IgD-negative memory B cell (primary cell): Measurements from ENCODE around the gene CHIT1. TPM values are rescaled to one million over a fixed set of nuclear protein-coding genes. Genes with fewer than 3 reads are reported as not detected.
A peak's percentile ranks its signal among the peaks of the same experiment; 100 is the strongest.

ENCODE experiments used
- H3K27ac Mint-ChIP-seq, 3 donors: one replicate each; pipeline ENCODE4 v1.8.0; 2020 to 2022; ENCODE audit warnings: mild to moderate bottlenecking in 3 of 3, mixed read lengths in 3 of 3, moderate library complexity in 1 of 3
- H3K27me3 Mint-ChIP-seq: one replicate; pipeline ENCODE4 v1.8.0; 2021; ENCODE audit warnings: mixed read lengths
- H3K36me3 Mint-ChIP-seq: one replicate; pipeline ENCODE4 v1.8.0; 2020; ENCODE audit warnings: mild to moderate bottlenecking, mixed read lengths
- H3K4me1 Mint-ChIP-seq, 3 donors: one replicate each; pipeline ENCODE4 v1.8.0; 2020 to 2022; ENCODE audit warnings: mixed read lengths in 3 of 3, mild to moderate bottlenecking in 1 of 3
- H3K4me3 Mint-ChIP-seq, 4 donors: one replicate each; pipeline ENCODE4 v1.8.0; 2020 to 2022; ENCODE audit warnings: mild to moderate bottlenecking in 4 of 4, mixed read lengths in 4 of 4, moderate library complexity in 3 of 4
- H3K9me3 Mint-ChIP-seq, 3 donors: one replicate each; pipeline ENCODE4 v1.8.0; 2020 to 2021; ENCODE audit warnings: mixed read lengths in 3 of 3, mild to moderate bottlenecking in 1 of 3
- polyA plus RNA-seq: library from polyadenylated mRNA; unstranded; fragments of 300-500 nt; fragmentation: Illumina TruSeq; gene quantifications from one replicate; pipeline ENCODE4 v1.2.3, GENCODE V29; 2021

Gene CHIT1
- polyA plus RNA-seq, 1 donor from 2014 or later = 0.75 TPM

DNA sequence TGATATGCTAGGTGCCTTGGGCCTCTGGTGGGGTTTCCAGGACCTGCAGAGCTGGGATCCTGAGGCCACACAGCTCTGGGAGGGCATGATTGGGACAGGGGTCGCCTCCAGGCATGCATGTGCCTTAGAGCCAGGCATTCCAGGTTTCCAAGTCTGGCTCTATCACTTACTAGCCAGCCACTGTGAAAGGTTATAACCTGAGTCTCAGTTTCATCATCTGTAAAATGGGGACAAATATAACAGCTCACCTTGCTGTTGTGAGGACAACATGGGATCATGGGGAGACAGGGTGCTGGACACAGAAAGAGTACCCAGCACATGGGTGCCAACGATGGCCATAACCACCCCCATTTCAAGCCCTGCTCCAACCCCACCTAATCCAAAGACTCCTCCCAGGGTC lies 45.6 kb downstream of the CHIT1 start:
- H3K4me3 Mint-ChIP-seq = no peak overlapping the region
- no peaks in the 10 kb centered on the region for H3K9me3 Mint-ChIP-seq
- no peak overlapping the region for H3K27ac Mint-ChIP-seq
- H3K27me3 Mint-ChIP-seq = peaks cover 6% of the 10 kb centered on the region
- H3K36me3 Mint-ChIP-seq = no peaks in the 10 kb centered on the region
- peaks cover 0 to 1% (median 0%) of the 10 kb centered on the region in 3 donors for H3K4me1 Mint-ChIP-seq

DNA sequence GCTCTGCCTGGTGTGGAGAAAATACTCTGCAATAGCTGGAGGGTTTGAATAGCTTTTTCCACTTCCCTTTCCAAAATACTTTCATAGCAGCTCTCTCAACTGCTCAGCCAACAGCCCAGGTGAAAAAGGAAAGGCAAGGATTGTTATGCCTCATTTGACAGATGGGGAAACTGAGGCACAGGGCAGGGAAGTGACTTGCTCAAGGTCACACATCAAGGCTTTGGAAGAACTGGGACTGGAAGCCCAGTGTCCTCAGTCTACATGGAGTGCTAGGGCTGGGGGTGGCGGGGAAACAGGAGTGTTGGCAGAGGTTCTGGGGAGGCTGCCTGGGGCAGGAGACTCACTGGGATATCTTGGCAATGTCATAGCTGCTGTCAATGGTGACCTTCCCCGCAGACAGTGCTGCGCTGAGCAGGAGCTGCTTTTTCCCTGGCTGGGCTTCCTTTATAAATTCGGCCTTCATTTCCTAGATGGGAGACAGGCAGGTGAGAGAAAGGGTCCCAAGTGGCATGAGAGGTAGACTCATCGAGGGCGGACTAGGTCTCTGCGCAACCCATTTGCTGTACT lies 47.0 kb downstream of the CHIT1 start:
- no peak overlapping the region for H3K27ac Mint-ChIP-seq
- H3K4me1 Mint-ChIP-seq = peaks cover 0 to 2% (median 0%) of the 10 kb centered on the region in 3 donors
- H3K4me3 Mint-ChIP-seq = no peak overlapping the region
- H3K9me3 Mint-ChIP-seq = no peaks in the 10 kb centered on the region
- H3K36me3 Mint-ChIP-seq = no peaks in the 10 kb centered on the region
- peaks cover 9% of the 10 kb centered on the region for H3K27me3 Mint-ChIP-seq

DNA sequence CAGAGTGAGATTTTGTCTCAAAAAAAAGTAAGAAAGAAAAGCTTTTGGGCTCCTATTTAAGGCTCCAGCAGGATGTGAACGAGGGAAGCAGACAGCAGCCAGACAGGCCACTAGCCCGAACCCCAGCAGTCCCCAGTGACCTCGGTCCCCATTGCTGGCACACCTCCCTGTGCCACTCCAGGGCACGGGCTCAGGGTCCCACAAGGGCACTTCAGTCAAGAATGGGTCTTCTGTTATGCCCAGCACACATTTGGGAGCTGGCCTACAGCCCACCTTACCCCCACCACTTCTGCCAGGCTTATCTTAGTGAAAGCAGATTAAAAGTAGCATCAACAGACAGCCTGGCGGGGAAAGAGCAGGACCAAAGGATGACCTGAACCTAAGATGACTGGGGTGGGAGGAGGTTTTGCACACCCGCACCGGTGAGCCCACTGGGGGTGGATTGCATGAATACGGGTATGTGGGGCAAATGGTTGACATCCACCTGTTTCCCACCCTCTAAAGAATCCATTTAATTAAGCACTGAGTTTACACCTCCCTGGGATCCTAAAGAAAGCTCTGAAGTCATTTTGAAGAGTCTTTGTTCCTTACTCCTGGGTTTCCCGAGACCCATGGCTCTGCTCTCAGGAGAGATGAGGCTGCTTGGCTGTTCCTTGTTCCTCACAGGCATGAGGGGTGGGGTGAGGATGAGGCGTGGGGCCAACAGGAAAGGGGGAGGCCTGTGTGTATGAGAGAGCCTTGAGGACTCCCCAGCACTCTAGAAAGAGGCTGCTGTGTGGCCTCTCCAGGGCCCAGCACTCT lies 47.7 kb downstream of the CHIT1 start:
- H3K4me1 Mint-ChIP-seq = peaks cover 0 to 2% (median 0%) of the 10 kb centered on the region in 3 donors
- no peak overlapping the region for H3K4me3 Mint-ChIP-seq
- no peak overlapping the region for H3K27ac Mint-ChIP-seq
- no peaks in the 10 kb centered on the region for H3K36me3 Mint-ChIP-seq
- H3K9me3 Mint-ChIP-seq = no peaks in the 10 kb centered on the region
- peaks cover 6% of the 10 kb centered on the region for H3K27me3 Mint-ChIP-seq

DNA sequence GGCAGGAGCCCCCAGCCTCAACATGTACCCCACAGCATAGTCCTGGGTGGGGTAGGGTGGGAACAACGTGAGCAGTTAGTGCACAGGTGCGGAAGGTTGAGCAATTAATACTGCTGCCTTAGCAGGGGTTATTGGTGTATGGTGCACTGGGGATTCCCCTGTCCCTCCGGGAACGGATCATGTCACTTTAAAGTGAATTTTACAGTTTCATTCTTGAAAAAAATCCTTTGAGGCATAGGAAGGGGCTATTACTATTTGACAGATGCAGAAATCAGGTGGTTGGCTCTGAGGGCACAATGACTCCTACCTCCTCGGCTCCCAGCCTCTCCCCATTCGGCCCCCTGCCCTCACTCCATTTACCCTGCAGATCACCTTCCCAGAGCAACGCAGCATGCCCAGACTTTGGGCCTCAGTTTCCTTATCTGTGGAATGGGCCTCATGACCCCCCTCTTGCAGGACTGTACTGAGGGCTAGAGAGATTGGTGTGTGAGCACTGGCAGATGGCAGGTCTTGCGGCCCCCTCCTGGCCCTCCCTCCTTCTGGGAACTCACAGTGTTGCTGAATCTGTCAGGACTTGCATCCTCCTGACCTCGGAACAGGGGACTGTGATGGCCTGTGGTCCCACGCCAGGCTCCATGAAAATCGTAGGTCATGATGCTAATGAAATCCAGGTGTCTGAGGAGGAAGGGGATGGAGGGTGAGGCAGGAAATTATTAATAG lies 48.7 kb downstream of the CHIT1 start:
- Mint-ChIP-seq H3K4me3 (no peak overlapping the region), H3K36me3 (no peaks in the 10 kb centered on the region), H3K4me1 (peaks cover 0 to 2% (median 0%) of the 10 kb centered on the region in 3 donors), H3K27me3 (peaks cover 9% of the 10 kb centered on the region), H3K27ac (peak overlapping the region in 1 of 3 donors; percentile 73), H3K9me3 (no peaks in the 10 kb centered on the region)

DNA sequence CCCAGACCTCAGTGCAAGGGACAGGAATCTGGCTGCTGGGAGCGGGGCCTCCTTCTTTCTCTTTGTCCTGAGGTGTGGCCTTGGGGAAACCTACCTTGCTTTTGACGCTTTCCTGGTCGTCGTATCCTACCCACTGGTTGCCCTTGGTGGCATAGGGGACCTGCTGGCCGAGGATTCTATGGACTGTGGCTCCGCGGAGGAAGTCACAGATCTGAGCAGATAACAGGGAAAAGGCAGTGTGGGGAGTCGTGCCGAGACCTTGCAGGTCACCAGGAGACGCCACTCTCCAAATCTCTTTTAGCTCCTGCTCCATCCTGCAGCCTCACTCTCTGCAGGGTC lies 49.8 kb downstream of the CHIT1 start:
- Mint-ChIP-seq H3K4me1 (peaks cover 0 to 3% (median 0%) of the 10 kb centered on the region in 3 donors), H3K27me3 (peaks cover 9% of the 10 kb centered on the region), H3K9me3 (no peaks in the 10 kb centered on the region), H3K27ac (no peak overlapping the region), H3K36me3 (no peaks in the 10 kb centered on the region), H3K4me3 (no peak overlapping the region)

DNA sequence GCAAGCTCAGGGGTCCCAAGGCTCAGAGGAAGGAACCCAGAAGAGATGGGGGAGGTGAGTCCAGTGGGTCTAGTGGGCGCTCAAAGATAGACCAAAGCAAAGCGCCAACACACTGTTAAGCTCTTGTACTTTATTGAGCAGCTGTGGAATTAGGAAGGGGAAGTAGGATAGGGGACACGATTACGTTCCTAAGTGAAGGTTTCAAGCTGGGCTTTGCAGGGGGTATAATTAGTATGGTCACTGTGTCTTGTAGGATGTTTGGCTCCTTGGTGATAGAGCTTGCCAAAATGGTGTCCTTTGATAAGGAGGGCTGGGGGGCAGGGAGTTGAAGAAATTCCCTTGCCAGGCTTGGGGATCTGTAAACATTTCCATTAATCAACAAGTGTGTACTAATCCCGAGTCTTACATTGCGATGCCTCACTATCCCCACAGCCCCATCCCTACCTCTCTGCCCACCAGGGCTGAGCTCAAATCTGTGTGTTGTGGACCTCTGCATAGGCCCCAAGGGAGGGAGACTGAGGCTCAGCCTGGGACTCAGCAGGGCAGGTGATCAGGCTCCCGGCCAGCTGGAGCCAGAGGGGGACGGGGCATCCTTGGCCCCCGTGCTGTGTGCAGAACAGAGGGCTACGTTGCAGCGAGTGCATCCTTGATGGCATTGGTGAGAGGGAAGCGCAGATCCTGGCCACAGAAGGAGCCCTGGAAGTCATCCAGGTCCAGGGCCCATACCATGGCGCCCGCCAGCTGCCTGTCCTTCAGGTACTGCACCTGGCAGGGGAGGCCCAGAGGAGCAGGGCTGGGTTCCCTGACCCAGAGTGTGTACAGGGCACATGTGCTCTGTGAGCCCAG lies 50.4 kb downstream of the CHIT1 start:
- Mint-ChIP-seq H3K4me3 (no peak overlapping the region), H3K9me3 (no peaks in the 10 kb centered on the region), H3K27me3 (peaks cover 9% of the 10 kb centered on the region), H3K4me1 (peaks cover 0 to 3% (median 0%) of the 10 kb centered on the region in 3 donors), H3K27ac (no peak overlapping the region), H3K36me3 (no peaks in the 10 kb centered on the region)

DNA sequence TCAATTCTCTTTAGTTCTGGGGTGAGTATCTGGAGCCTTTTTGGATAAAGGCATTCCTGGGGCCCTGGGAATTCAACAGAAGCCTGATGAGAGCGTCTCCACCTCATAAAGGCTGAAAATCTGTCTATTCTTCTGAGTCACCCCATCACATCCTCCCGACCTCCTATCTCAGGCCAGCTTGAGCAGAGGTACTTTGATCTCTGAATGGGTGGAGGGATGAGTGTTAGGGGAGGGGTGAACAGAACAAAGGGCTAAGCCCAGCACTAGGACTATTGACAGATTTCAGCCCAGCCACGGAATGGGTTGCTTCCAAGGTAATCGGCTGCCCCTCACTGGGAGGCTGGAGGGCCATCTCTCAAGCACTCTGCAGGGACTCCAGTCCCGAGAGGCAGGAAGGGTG lies 51.4 kb downstream of the CHIT1 start:
- no peak overlapping the region for H3K27ac Mint-ChIP-seq
- no peaks in the 10 kb centered on the region for H3K36me3 Mint-ChIP-seq
- H3K4me3 Mint-ChIP-seq = no peak overlapping the region
- H3K27me3 Mint-ChIP-seq = peaks cover 9% of the 10 kb centered on the region
- H3K9me3 Mint-ChIP-seq = no peaks in the 10 kb centered on the region
- H3K4me1 Mint-ChIP-seq = peaks cover 0 to 3% (median 0%) of the 10 kb centered on the region in 3 donors

DNA sequence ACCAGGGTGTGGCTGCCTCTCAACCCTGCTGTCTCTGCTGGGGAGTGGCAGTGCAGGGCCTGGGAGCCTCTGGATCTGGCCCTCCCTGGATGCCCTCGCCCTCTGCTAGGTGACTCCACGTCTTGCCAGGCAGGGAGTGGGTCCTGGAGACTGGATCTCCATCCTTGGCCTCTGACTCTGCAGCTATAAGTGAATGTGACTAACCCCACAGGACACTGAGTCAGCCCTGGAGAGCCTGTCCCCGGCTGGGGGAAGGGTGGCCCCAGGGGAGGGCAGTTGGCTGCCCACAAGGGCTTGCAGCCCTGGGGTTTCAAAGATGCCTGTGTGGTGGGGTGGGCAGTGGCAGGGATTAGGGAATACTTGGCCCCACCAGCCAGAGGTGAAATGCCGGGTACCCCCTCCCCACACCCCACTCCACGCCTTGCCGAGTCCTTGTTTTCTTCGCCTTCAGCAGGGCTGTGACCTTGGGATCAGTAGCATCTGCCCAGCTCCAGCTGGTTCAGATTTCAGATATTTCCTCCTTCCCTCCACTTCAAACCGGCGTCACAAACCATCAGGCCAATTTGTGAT lies 51.9 kb downstream of the CHIT1 start:
- Mint-ChIP-seq H3K4me1 (peaks cover 0 to 3% (median 0%) of the 10 kb centered on the region in 3 donors), H3K27me3 (peaks cover 9% of the 10 kb centered on the region), H3K27ac (no peak overlapping the region), H3K36me3 (no peaks in the 10 kb centered on the region), H3K9me3 (no peaks in the 10 kb centered on the region), H3K4me3 (no peak overlapping the region)

DNA sequence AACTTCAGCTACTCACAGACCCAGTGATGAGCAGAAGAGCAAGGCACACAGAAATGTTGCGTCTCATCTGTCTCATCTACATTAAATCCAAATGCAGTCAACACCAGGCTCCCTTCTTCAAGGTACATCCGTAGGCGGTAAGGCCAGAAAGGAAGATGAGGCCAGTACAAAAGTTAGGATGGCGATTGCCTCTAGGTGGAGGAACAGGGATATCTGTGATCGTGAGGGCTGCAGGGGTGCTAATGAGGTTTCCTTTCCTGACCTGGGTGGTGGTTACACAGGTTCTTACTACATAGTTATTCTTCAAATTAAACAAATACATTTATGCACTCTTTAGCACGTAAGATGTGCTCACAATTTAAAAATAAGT lies 52.5 kb downstream of the CHIT1 start:
- Mint-ChIP-seq H3K4me1 (peaks cover 0 to 3% (median 0%) of the 10 kb centered on the region in 3 donors), H3K27me3 (peaks cover 9% of the 10 kb centered on the region), H3K4me3 (no peak overlapping the region), H3K36me3 (no peaks in the 10 kb centered on the region), H3K9me3 (no peaks in the 10 kb centered on the region), H3K27ac (no peak overlapping the region)

DNA sequence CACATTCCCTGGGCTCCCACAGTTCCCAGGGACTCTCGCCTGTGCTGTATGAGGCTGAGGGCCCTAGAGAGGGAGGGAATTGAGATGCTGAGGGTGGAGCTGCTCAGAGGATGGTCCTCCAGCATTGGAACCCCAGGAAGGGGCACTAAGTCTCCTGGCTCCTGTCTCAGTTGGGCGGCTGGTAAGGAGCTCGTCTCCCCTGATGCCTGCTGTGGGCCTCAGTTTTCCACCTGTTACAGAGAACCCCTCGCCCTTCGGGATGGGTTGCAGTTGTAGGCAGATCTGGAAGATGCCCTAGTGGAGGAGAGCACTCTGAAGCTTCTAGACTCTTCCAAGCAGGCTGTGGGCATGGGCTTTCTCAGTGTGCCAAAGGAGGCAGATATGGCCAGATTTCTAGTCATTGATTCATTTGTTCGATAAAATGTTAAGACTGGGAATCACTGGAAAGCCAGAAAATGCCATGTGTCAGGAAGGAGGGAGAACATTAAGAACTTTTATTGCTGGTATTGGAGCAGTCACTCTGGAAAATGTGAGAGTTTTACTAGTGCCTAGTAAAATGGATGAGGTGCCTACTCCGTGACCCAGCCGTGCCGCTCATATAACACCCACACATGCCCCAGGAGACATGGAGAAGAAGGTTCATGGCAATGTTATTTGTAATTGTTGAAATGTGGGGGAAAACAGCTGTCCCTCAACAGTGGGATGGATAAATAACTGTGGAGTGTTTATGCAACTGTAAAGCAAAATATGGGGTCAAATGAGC lies 53.0 kb downstream of the CHIT1 start:
- Mint-ChIP-seq H3K4me3 (no peak overlapping the region), H3K4me1 (peaks cover 0 to 3% (median 0%) of the 10 kb centered on the region in 3 donors), H3K27me3 (peaks cover 9% of the 10 kb centered on the region), H3K9me3 (no peaks in the 10 kb centered on the region), H3K36me3 (no peaks in the 10 kb centered on the region), H3K27ac (no peak overlapping the region)

DNA sequence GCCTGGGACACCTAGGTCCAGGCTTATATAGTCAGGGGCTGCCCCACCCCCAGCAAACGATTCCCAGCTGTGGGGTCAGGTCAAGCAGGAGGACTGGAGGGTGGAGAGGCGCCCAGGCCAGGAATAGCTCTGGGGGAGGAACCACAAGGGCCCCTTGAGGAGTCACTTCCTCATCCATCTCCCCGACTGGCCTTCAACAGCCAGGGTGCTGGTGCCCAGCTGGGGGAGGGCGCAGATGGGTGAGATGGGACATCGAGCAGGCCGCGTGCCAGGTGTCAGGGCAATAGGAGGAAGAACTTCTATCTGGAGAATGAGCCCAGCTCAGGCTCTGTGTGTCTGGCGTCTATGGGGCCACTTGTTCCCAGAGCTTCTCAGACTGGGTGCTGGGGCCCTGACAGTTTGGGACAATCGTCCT lies 53.6 kb downstream of the CHIT1 start:
- H3K36me3 Mint-ChIP-seq = no peaks in the 10 kb centered on the region
- H3K27ac Mint-ChIP-seq = no peak overlapping the region

DNA sequence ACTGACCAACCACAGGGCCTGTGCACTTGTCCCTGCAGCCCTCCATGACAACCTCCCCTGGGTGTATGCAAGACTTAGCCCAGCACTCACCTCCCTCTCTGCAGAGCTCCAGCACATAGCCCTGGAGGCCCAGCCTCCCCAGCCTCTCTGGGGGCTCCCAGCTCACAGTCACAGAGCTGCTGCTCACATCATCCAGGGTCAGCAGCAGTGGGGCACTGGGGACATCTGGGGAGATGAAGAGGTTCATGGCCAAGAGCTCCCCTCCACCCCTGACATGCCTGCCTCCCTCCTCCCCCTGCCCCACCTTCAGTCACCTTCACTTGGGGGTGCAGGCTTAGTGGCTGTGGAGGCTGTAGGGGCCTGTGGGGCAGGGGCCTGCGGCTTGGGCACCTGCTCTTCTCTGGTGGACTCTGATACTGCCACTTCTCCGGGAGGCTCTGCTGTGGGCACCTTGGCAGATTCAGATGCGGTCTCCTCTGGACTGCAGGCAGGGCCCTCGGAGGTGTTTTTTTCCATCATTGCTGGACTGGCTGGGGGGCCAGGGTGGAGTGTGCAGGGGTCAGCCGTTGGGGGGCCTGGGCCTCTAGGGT lies 54.1 kb downstream of the CHIT1 start, which contains the start of gene MYBPH:
Gene MYBPH, minus strand, starts transcription at position 590 of the 590 bp plus-strand sequence. Its CDS starts 71 bp downstream, at position 519.
- Mint-ChIP-seq H3K4me3 (no peak within 1 kb of the TSS), H3K4me1 (peaks cover 0 to 3% (median 0%) of the 10 kb centered on the region in 3 donors), H3K36me3 (no peaks in the 10 kb centered on the region), H3K9me3 (no peaks in the 10 kb centered on the region), H3K27me3 (peaks cover 9% of the 10 kb centered on the region), H3K27ac (no peak within 1 kb of the TSS)

More for the DNA sequence above, 53.6 kb downstream of the CHIT1 start:
- H3K4me3 Mint-ChIP-seq = no peak overlapping the region
- H3K27me3 Mint-ChIP-seq = peaks cover 9% of the 10 kb centered on the region
- no peaks in the 10 kb centered on the region for H3K9me3 Mint-ChIP-seq
- peaks cover 0 to 3% (median 0%) of the 10 kb centered on the region in 3 donors for H3K4me1 Mint-ChIP-seq

DNA sequence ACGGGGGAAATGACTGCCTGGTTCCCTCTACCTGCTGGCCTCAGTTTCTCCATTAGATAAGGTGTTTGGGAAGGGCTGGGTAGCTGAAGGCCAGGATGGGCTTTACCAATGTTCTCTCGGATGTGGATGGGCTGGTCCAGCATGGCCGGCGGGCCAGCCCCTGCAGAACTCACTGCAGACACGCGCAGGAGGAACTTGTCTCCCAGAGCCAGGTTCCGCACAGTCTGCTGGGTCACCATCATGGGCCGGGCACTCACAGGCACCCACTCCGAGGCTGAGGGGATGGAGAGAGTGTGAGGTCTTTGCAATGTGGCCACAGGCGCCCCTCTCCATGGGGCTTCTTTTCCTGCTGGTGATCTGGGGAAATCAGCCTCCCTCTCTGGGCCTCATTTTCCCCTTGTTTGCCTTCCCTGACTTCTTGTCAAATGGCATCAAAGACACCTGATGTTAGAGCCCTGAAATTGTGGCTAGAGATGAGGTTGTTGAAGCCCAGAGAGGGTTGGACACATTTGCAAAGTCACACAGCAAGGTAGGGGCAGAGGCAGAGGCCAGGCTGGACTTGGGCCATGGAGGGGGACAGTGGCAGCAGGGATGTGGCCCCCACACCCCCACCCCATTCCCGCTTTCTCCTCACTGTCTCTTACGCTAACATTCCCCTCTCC lies 55.0 kb downstream of the CHIT1 start:
- Mint-ChIP-seq H3K27me3 (peaks cover 9% of the 10 kb centered on the region), H3K9me3 (no peaks in the 10 kb centered on the region), H3K27ac (no peak overlapping the region), H3K36me3 (no peaks in the 10 kb centered on the region), H3K4me3 (no peak overlapping the region), H3K4me1 (peaks cover 0 to 3% (median 0%) of the 10 kb centered on the region in 3 donors)
